Myocyte (in vitro differentiated cells): ENCODE data around the gene SLC16A7. TPM values are rescaled to one million over a fixed set of nuclear protein-coding genes. Genes with fewer than 3 reads are reported as not detected.

ENCODE experiments used
- DNase-seq: peaks from one replicate; pipeline ENCODE4 v3.0.0-alpha.2; 2012; ENCODE audit warnings: low read depth
- total RNA-seq: library from RNA; depleted of rRNA; stranded (reverse); fragments of >200 nt; gene quantifications from 2 replicates; pipeline ENCODE4 v1.2.3, GENCODE V29; 2014

Gene SLC16A7
- total RNA-seq, 1 donor from 2014 or later, result 16.2 TPM

GRCh38 chr12:59624732-59625460, 29.1 kb downstream of the SLC16A7 start:
- DNase-seq, result no peak

GRCh38 chr12:59626382-59626781, 30.6 kb downstream of the SLC16A7 start:
- peak; percentile 8 for DNase-seq

GRCh38 chr12:59627582-59627981, 31.8 kb downstream of the SLC16A7 start:
- DNase-seq, result no peak

GRCh38 chr12:59629890-59630289, 34.1 kb downstream of the SLC16A7 start:
- no peak for DNase-seq

GRCh38 chr12:59632408-59632807, 36.6 kb downstream of the SLC16A7 start:
- DNase-seq, result peak; percentile 10

- no peak for DNase-seq
These were observed 38.4 kb downstream of the SLC16A7 start for GRCh38 chr12:59634254-59634653.

GRCh38 chr12:59636945-59637691, 41.3 kb downstream of the SLC16A7 start:
- no peak for DNase-seq

- DNase-seq, result no peak
These were observed 41.9 kb downstream of the SLC16A7 start for GRCh38 chr12:59637692-59638070.

- DNase-seq, result no peak
These were observed 47.7 kb downstream of the SLC16A7 start for GRCh38 chr12:59643550-59643949.

- no peak for DNase-seq
These were observed 49.4 kb downstream of the SLC16A7 start for GRCh38 chr12:59645242-59645641.

GRCh38 chr12:59646636-59647035, 50.8 kb downstream of the SLC16A7 start:
- no peak for DNase-seq

GRCh38 chr12:59649203-59649602, 53.4 kb downstream of the SLC16A7 start:
- no peak for DNase-seq

GRCh38 chr12:59650588-59651228, 54.9 kb downstream of the SLC16A7 start:
- DNase-seq, result peak; percentile 13

- DNase-seq, result peak; percentile 30
These were observed 55.5 kb downstream of the SLC16A7 start for GRCh38 chr12:59651229-59651920.

GRCh38 chr12:59652130-59652529, 56.3 kb downstream of the SLC16A7 start:
- no peak for DNase-seq

GRCh38 chr12:59654061-59654460, 58.2 kb downstream of the SLC16A7 start:
- DNase-seq, result no peak

- peak; percentile 18 for DNase-seq
These were observed 61.4 kb downstream of the SLC16A7 start for GRCh38 chr12:59657266-59657665.

GRCh38 chr12:59657711-59658110, 61.9 kb downstream of the SLC16A7 start:
- DNase-seq, result no peak

- DNase-seq, result no peak
These were observed 64.3 kb downstream of the SLC16A7 start for GRCh38 chr12:59660148-59660547.

- DNase-seq, result no peak
These were observed 65.2 kb downstream of the SLC16A7 start for GRCh38 chr12:59660921-59661597.

- no peak for DNase-seq
These were observed 68.7 kb downstream of the SLC16A7 start for GRCh38 chr12:59664495-59664894.
